SU-DHL-6 (cell line): Measurements from ENCODE around the gene KMT2B.

Source experiments
- H2AFZ ChIP-seq: fragments of 200-600 bp; sonication (generic); 2 replicates; pipeline ENCODE4 v1.6.1; 2014; ENCODE audit warnings: low read depth, mild to moderate bottlenecking, moderate library complexity, mixed read lengths, antibody characterized with exemption, low read length; ENCODE audit not compliant: severe bottlenecking
- H3F3A ChIP-seq: fragments of 200-600 bp; shearing (Covaris generic); 2 replicates; pipeline ENCODE4 v1.6.0; 2016; ENCODE audit warnings: antibody characterized with exemption, mild to moderate bottlenecking; ENCODE audit not compliant: insufficient read depth
- H3K27ac ChIP-seq: fragments of 200-600 bp; sonication (generic); 2 replicates; pipeline ENCODE4 v1.5.1; 2016; ENCODE audit warnings: low read depth, mild to moderate bottlenecking, low read length, moderate library complexity, mixed read lengths
- H3K27me3 ChIP-seq: fragments of 200-600 bp; sonication (generic), shearing (Covaris generic); 2 replicates; pipeline ENCODE4 v1.6.0; 2014; ENCODE audit warnings: mild to moderate bottlenecking, low read length
- H3K36me3 ChIP-seq: fragments of 200-600 bp; sonication (generic); 2 replicates; pipeline ENCODE4 v1.6.1; 2014; ENCODE audit warnings: mild to moderate bottlenecking, low read length, mixed read lengths
- H3K4me2 ChIP-seq: fragments of 300-600, 200-600 bp; shearing (Covaris generic), sonication (generic); 2 replicates; pipeline ENCODE4 v1.6.0; 2014; ENCODE audit warnings: low read length, low read depth, mild to moderate bottlenecking; ENCODE audit not compliant: poor library complexity, severe bottlenecking
- H3K4me3 ChIP-seq: fragments of 200-600 bp; sonication (generic); 2 replicates; pipeline ENCODE4 v1.5.1; 2014; ENCODE audit warnings: antibody characterized with exemption, low read length, mild to moderate bottlenecking, mixed read lengths; ENCODE audit not compliant: insufficient read depth, poor library complexity, severe bottlenecking
- H3K79me2 ChIP-seq: fragments of 200-600 bp; sonication (generic); 2 replicates; pipeline ENCODE4 v1.6.1; 2014; ENCODE audit warnings: mild to moderate bottlenecking, low read length, moderate library complexity; ENCODE audit not compliant: insufficient read depth
- H3K9ac ChIP-seq: fragments of 200-600 bp; sonication (generic); 2 replicates; pipeline ENCODE4 v1.7.0; 2014; ENCODE audit warnings: mild to moderate bottlenecking, low read length
- H3K9me2 ChIP-seq: fragments of 200-600 bp; sonication (generic); replicated peaks from 2 replicates; pipeline ENCODE4 v1.6.1; 2014; ENCODE audit warnings: low read length; ENCODE audit not compliant: insufficient read depth
- H3K9me3 ChIP-seq: fragments of 200-600 bp; sonication (generic); 2 replicates; pipeline ENCODE4 v1.6.1; 2014; ENCODE audit warnings: low read length, mixed read lengths; ENCODE audit not compliant: insufficient read depth
- H4K20me1 ChIP-seq: fragments of 200-600 bp; sonication (generic); 2 replicates; pipeline ENCODE4 v1.6.1; 2014; ENCODE audit warnings: low read depth, mild to moderate bottlenecking, antibody characterized with exemption, low read length, moderate library complexity, mixed read lengths
- CTCF ChIP-seq: fragments of 200-600 bp; sonication (generic); IDR thresholded peaks from one replicate; pipeline ENCODE4 v1.5.1; 2017; ENCODE audit warnings: antibody characterized with exemption, mild to moderate bottlenecking, low read length, moderate library complexity; ENCODE audit not compliant: insufficient read depth, poor library complexity, severe bottlenecking
- EZH2phosphoT487 ChIP-seq: fragments of 200-600 bp; sonication (generic), shearing (Covaris generic); conservative IDR thresholded peaks from 2 replicates; pipeline ENCODE4 v1.6.1; 2018; ENCODE audit warnings: mild to moderate bottlenecking, antibody characterized with exemption, low read length, moderate library complexity, mixed read lengths

KMT2B gene

DNA sequence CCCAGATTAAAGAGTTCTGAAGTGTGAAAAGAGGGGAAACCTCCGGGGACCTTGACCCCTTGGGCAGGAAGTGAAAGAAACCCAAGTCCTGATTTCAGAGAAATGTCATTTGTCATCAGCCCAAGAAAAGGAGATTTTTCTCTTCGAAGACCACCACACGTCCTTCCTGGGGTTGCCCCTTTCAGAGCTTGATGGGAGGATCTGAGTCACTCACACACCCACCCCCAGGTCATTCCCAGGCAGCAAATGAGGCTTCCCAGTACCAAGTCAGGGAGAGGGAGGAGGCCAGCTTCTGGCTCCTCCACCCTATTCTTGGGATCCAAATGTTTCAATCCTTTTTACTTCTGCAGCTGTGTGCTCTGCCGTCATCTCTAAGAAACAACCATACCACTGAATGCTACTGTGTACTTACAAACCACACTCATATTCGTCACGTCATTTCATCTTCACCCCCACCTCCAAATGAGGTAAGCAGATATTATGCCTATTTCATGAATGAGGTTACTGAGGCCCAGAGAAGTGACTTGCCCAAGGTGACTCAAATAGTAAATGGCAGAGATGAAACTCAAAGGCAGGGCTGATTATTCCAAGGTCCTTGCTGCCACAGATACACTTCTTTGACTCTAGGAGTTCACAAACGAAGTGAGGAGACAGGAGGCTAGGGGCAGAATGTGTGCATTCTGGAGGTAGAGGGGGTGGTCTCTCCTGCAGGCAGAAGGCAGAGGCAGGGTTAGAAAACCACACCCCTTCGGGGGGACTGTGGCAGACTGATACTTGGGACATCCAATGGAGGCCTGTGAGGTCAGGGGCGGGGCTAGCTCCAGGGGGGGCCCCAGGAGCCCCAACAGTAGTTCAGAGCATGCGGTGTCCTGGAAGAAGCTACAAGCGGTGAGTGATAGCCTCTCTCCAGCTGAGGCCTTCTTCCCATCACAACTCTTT, 5.0 kb upstream of the KMT2B start:
- Histone ChIP-seq H2AFZ (no peak overlapping the region), H3K4me2 (no peak overlapping the region), H3K36me3 (no peaks in the 10 kb centered on the region), H3K4me3 (no peak overlapping the region), H3K27ac (no peak overlapping the region), H3K9me2 (no peaks in the 10 kb centered on the region), H3K9me3 (no peaks in the 10 kb centered on the region), H4K20me1 (no peaks in the 10 kb centered on the region), H3K27me3 (no peaks in the 10 kb centered on the region), H3K9ac (no peak overlapping the region), H3F3A (no peaks in the 10 kb centered on the region), H3K79me2 (no peaks in the 10 kb centered on the region)
- no peak for TF ChIP-seq EZH2phosphoT487
- no peak for TF ChIP-seq CTCF

DNA sequence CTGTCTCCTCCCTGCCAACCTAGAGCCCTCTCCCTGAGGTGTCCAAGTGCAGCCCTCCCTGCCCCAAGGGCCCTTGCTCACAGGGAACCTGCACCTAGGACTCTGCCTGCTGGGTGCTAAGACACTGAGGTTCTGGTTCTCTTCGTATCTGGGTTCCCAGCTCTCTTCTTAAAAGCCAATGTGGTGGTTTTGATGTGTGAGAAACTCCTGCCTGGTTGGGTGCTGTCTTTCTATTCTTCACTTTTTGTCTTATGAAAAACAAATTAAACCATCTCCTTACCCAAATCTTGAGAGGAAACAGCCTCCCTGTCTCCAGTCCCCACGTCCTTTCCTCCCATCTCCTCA, 4.3 kb upstream of the KMT2B start:
- H3K4me2 ChIP-seq, result no peak overlapping the region
- no peak for TF ChIP-seq EZH2phosphoT487
- TF ChIP-seq CTCF, result no peak

DNA sequence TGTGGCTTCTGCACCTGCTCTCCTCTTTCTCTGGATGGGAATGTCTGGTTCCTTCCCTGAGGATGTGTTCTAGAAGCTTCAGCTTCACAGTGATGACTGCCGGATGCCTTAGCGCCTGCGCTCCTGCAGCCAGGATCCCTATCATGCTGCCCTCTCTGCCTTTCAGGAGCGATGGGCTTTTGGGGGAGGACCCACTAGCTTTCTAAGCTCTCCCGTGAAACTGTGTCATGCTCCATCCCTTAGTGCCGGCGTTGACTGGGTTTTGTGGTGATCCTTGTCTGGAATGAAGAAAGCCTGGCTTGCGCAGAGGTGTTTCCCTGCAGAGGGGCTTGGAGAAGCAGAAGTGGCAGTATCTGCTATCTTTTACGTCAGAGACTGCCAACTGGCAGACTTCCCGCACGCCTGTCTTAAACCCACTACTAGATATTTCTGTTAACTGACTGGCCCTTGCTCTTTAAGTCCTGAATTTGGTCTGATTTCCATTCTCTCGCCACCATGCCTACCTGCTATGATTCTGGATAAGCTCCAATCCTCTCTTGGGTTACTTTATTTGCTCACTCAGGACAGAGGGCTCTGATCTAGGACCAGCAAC, 3.8 kb upstream of the KMT2B start:
- Histone ChIP-seq H3K27ac (no peak overlapping the region), H3K36me3 (no peaks in the 10 kb centered on the region), H3K4me3 (no peak overlapping the region), H2AFZ (no peak overlapping the region), H3K27me3 (no peaks in the 10 kb centered on the region), H4K20me1 (no peaks in the 10 kb centered on the region), H3K79me2 (peaks cover 9% of the 10 kb centered on the region), H3K4me2 (no peak overlapping the region), H3K9ac (no peak overlapping the region), H3K9me2 (no peaks in the 10 kb centered on the region), H3K9me3 (no peaks in the 10 kb centered on the region), H3F3A (no peaks in the 10 kb centered on the region)
- TF ChIP-seq EZH2phosphoT487 (no peak), CTCF (no peak)

More for the DNA sequence above, 4.3 kb upstream of the KMT2B start:
- Histone ChIP-seq H2AFZ (no peak overlapping the region), H4K20me1 (no peaks in the 10 kb centered on the region), H3K9me3 (no peaks in the 10 kb centered on the region), H3K27ac (no peak overlapping the region), H3K9ac (no peak overlapping the region), H3K9me2 (no peaks in the 10 kb centered on the region), H3F3A (no peaks in the 10 kb centered on the region), H3K4me3 (no peak overlapping the region), H3K27me3 (no peaks in the 10 kb centered on the region), H3K36me3 (no peaks in the 10 kb centered on the region), H3K79me2 (peaks cover 4% of the 10 kb centered on the region)
